ENCODE data around the gene CWC25. TPM values are rescaled to one million over a fixed set of nuclear protein-coding genes. Genes with fewer than 3 reads are reported as not detected.

The CWC25 gene
- total RNA-seq, 4 donors from 2014 or later, result 24.2 to 49.8 (median 33.3) TPM

- no peak for DNase-seq (ENCODE audit: low spot score in 2 of 2)
- no peak overlapping the region for H3K4me3 ChIP-seq (ENCODE audit: low read depth, poor library complexity, severe bottlenecking)
- TF ChIP-seq CTCF (IDR thresholded peaks at IDR 0.05) (no peak), POLR2A (IDR thresholded peaks at IDR 0.05) (no peak)
- intact Hi-C loops (cut with DNase I; ENCODE audit: low total_unique reads), result no loop called here
- 86 to 91% methylated on average over 3 of the region's 3 CpGs for WGBS, 2 donors
Measured at GRCh38 chr17:38783227-38783626, 41.9 kb downstream of the CWC25 start.

- TF ChIP-seq POLR2A (IDR thresholded peaks at IDR 0.05) (no peak), CTCF (IDR thresholded peaks at IDR 0.05) (no peak)
- WGBS, 2 donors, result 86 to 91% methylated on average over 23 of the region's 23 CpGs
- no peak overlapping the region for H3K4me3 ChIP-seq (ENCODE audit: low read depth, poor library complexity, severe bottlenecking)
- no peak for DNase-seq (ENCODE audit: low spot score in 2 of 2)
- intact Hi-C loops (cut with DNase I; ENCODE audit: low total_unique reads), result no loop called here
Measured at GRCh38 chr17:38779965-38780752, 45.0 kb downstream of the CWC25 start.

GRCh38 chr17:38777641-38778250, 47.4 kb downstream of the CWC25 start:
- WGBS, 2 donors, result 79 to 86% methylated on average over 7 of the region's 7 CpGs
- intact Hi-C loops (cut with DNase I; ENCODE audit: low total_unique reads), result no loop called here

GRCh38 chr17:38773258-38773657, 51.9 kb downstream of the CWC25 start:
- TF ChIP-seq CTCF (IDR thresholded peaks at IDR 0.05), result no peak
- no peak for TF ChIP-seq POLR2A (IDR thresholded peaks at IDR 0.05)
- no peak for DNase-seq (ENCODE audit: low spot score in 2 of 2)
- no peak overlapping the region for H3K4me3 ChIP-seq (ENCODE audit: low read depth, poor library complexity, severe bottlenecking)
- intact Hi-C loops (cut with DNase I; ENCODE audit: low total_unique reads), result no loop called here

More at GRCh38 chr17:38777641-38778250, 47.4 kb downstream of the CWC25 start:
- TF ChIP-seq CTCF (IDR thresholded peaks at IDR 0.05) (no peak), POLR2A (IDR thresholded peaks at IDR 0.05) (no peak)
- H3K4me3 ChIP-seq (ENCODE audit: low read depth, poor library complexity, severe bottlenecking), result no peak overlapping the region
- DNase-seq (ENCODE audit: low spot score in 2 of 2), result no peak

- TF ChIP-seq CTCF (IDR thresholded peaks at IDR 0.05) (no peak), POLR2A (IDR thresholded peaks at IDR 0.05) (no peak)
- 47 to 57% methylated on average over 6 of the region's 6 CpGs for WGBS, 2 donors
- H3K4me3 ChIP-seq (ENCODE audit: low read depth, poor library complexity, severe bottlenecking), result no peak overlapping the region
- intact Hi-C loops (cut with DNase I; ENCODE audit: low total_unique reads), result no loop called here
- no peak for DNase-seq (ENCODE audit: low spot score in 2 of 2)
Measured at GRCh38 chr17:38768417-38768816, 56.7 kb downstream of the CWC25 start.
